ENCODE measurements around the gene AMBP. TPM values are rescaled to one million over a fixed set of nuclear protein-coding genes. Genes with fewer than 3 reads are reported as not detected.

Gene AMBP
- total RNA-seq, 2 experiments from 2014 or later: not detected

GRCh38 chr9:114092336-114092735 lies 14.2 kb upstream of the AMBP start:
- no peaks in the 10 kb centered on the region for H3K4me1 ChIP-seq (ENCODE audit: insufficient read depth, low read length)
- Mint-ChIP-seq H3K36me3 (ENCODE audit: low read depth) (no peaks in the 10 kb centered on the region), H3K27ac (no peak overlapping the region), H3K9me3 (no peaks in the 10 kb centered on the region), H3K4me1 (ENCODE audit: low read depth) (peaks cover 9% of the 10 kb centered on the region), H3K4me3 (no peak overlapping the region), H3K27me3 (peaks cover 61% of the 10 kb centered on the region)
- POLR2A ChIA-PET: no interaction called here
- no peak for TF ChIP-seq CTCF (IDR thresholded peaks at IDR 0.05)
- ATAC-seq (ENCODE audit: poor library complexity): no peak
- H3K4me3 ChIP-seq (ENCODE audit: low read length): no peak overlapping the region
- peaks cover 0 to 2% of the 10 kb centered on the region in 2 experiments for H3K9me3 ChIP-seq (ENCODE audit: control insufficient read depth in 1 of 2, insufficient read depth in 1 of 2, low read length in 2 of 2)
- CTCF ChIA-PET: no interaction called here
- H3K27me3 ChIP-seq (ENCODE audit: control insufficient read depth in 1 of 2, insufficient read depth in 2 of 2, low read length in 2 of 2): peaks cover 12 to 22% of the 10 kb centered on the region in 2 experiments
- intact Hi-C loops (cut with DNase I, micrococcal nuclease): no loop called here
- no peaks in the 10 kb centered on the region for H3K36me3 ChIP-seq (ENCODE audit: insufficient read depth, low read length)
- no peak overlapping the region for H3K27ac ChIP-seq (ENCODE audit: low read depth in 1 of 2, low read length in 2 of 2)
- DNase-seq: peak in 1 of 14 experiments; percentile 11

- H3K4me3 Mint-ChIP-seq: no peak overlapping the region
- Histone ChIP-seq H3K4me3 (ENCODE audit: low read length) (no peak overlapping the region), H3K36me3 (ENCODE audit: insufficient read depth, low read length) (no peaks in the 10 kb centered on the region), H3K9me3 (ENCODE audit: control insufficient read depth in 1 of 2, insufficient read depth in 1 of 2, low read length in 2 of 2) (no peaks in the 10 kb centered on the region), H3K4me1 (ENCODE audit: insufficient read depth, low read length) (no peaks in the 10 kb centered on the region), H3K27me3 (ENCODE audit: control insufficient read depth in 1 of 2, insufficient read depth in 2 of 2, low read length in 2 of 2) (peaks cover 8 to 16% of the 10 kb centered on the region in 2 experiments), H3K27ac (ENCODE audit: low read depth in 1 of 2, low read length in 2 of 2) (no peak overlapping the region)
- ChIA-PET POLR2A (no interaction called here), CTCF (interaction anchor here (0.9 kb wide), 1 partner anchor 9 kb away, joined by 3 read pairs; no protein-coding TSS in a partner anchor)
- H3K4me1 Mint-ChIP-seq (ENCODE audit: low read depth): peaks cover 6% of the 10 kb centered on the region
- ATAC-seq (ENCODE audit: poor library complexity) (no peak), DNase-seq (peak in 1 of 14 experiments; percentile 20)
- H3K27ac Mint-ChIP-seq: no peak overlapping the region
- peaks cover 63% of the 10 kb centered on the region for H3K27me3 Mint-ChIP-seq
- H3K9me3 Mint-ChIP-seq: no peaks in the 10 kb centered on the region
- intact Hi-C loops (cut with DNase I, micrococcal nuclease): no loop called here
- TF ChIP-seq CTCF (IDR thresholded peaks at IDR 0.05): no peak
- no peaks in the 10 kb centered on the region for H3K36me3 Mint-ChIP-seq (ENCODE audit: low read depth)
Observed at GRCh38 chr9:114091711-114092110, 13.6 kb upstream of the AMBP start.

GRCh38 chr9:114090798-114091197 lies 12.7 kb upstream of the AMBP start:
- no peaks in the 10 kb centered on the region for H3K9me3 Mint-ChIP-seq
- no peaks in the 10 kb centered on the region for H3K4me1 Mint-ChIP-seq (ENCODE audit: low read depth)
- intact Hi-C loops (cut with DNase I, micrococcal nuclease): no loop called here
- H3K27me3 ChIP-seq (ENCODE audit: control insufficient read depth in 1 of 2, insufficient read depth in 2 of 2, low read length in 2 of 2): peaks cover 3 to 7% of the 10 kb centered on the region in 2 experiments
- ChIA-PET CTCF (no interaction called here), POLR2A (no interaction called here)
- no peak for TF ChIP-seq CTCF (IDR thresholded peaks at IDR 0.05)
- DNase-seq (peak in 1 of 14 experiments; percentile 15), ATAC-seq (ENCODE audit: poor library complexity) (no peak)
- H3K4me3 Mint-ChIP-seq: no peak overlapping the region
- H3K4me1 ChIP-seq (ENCODE audit: insufficient read depth, low read length): no peaks in the 10 kb centered on the region
- H3K27ac ChIP-seq (ENCODE audit: low read depth in 1 of 2, low read length in 2 of 2): no peak overlapping the region
- no peaks in the 10 kb centered on the region for H3K36me3 ChIP-seq (ENCODE audit: insufficient read depth, low read length)
- no peaks in the 10 kb centered on the region for H3K9me3 ChIP-seq (ENCODE audit: control insufficient read depth in 1 of 2, insufficient read depth in 1 of 2, low read length in 2 of 2)
- H3K27me3 Mint-ChIP-seq: peaks cover 59% of the 10 kb centered on the region
- no peak overlapping the region for H3K27ac Mint-ChIP-seq
- H3K4me3 ChIP-seq (ENCODE audit: low read length): no peak overlapping the region
- no peaks in the 10 kb centered on the region for H3K36me3 Mint-ChIP-seq (ENCODE audit: low read depth)
